A549 (cell line): ENCODE measurements around the gene EPB41L4A. TPM values are rescaled to one million over a fixed set of nuclear protein-coding genes. Genes with fewer than 3 reads are reported as not detected.

Experiments used
- ATAC-seq, 2 experiments: fragments of 200-7000 bp in 1 of 2; fragments of >200 bp in 1 of 2; cut with Nextera tagmentation in 1 of 2; cut with Tn5 transposase in 1 of 2; 3 replicates each; pipeline versions ENCODE4 v1.8.0 to v1.9.1; 2018 to 2020; ENCODE audit warnings: mild to moderate bottlenecking in 1 of 2, moderate library complexity in 1 of 2
- CTCF ChIA-PET: fragments of 300-600 bp; sonication (Branson Sonifier 250); formaldehyde crosslinking; extraction: SDS; loops from one replicate; lab custom pipeline; 2021; ENCODE audit warnings: antibody characterized with exemption, inconsistent platforms; lab: Yijun Ruan, JAX
- POLR2A ChIA-PET: fragments of 350-600 bp; formaldehyde crosslinking; extraction: SDS; loops from one replicate; lab custom pipeline; 2021; ENCODE audit warnings: antibody characterized with exemption, inconsistent platforms; lab: Yijun Ruan, JAX
- DNase-seq, 2 experiments: peaks; one replicate each; pipeline versions ENCODE4 v3.0.0 to v3.0.0-alpha.2; 2011 to 2016; ENCODE audit warnings: low read depth in 1 of 2, low spot score in 1 of 2
- FAIRE-seq: peaks from 2 replicates; lab custom pipeline; 2011; peaks lifted over from hg19 to GRCh38; lab: Jason Lieb, UNC
- H3K27ac ChIP-seq, 2 experiments: fragments of >200 bp; sonication (Bioruptor Twin); formaldehyde crosslinking; 3 replicates each; pipeline ENCODE4 v1.5.1; 2016 to 2017
- H3K4me1 ChIP-seq: fragments of >200 bp; sonication (Bioruptor Twin); formaldehyde crosslinking; 3 replicates; pipeline ENCODE4 v1.6.1; 2016
- H3K4me2 ChIP-seq: fragments of >200 bp; sonication (Bioruptor Twin); formaldehyde crosslinking; 3 replicates; pipeline ENCODE4 v1.6.1; 2016
- H3K4me3 ChIP-seq: fragments of >200 bp; sonication (Bioruptor Twin); formaldehyde crosslinking; 3 replicates; pipeline ENCODE4 v1.5.1; 2016
- H3K9me3 ChIP-seq: fragments of >200 bp; sonication (Bioruptor Twin); formaldehyde crosslinking; 3 replicates; pipeline ENCODE4 v1.6.1; 2016
- BHLHE40 ChIP-seq: IDR thresholded peaks from 2 replicates; pipeline ENCODE4 v1.6.1; 2012; ENCODE audit warnings: low read depth, low read length, inconsistent platforms
- CBX2 ChIP-seq: fragments of 200-600 bp; sonication (generic); IDR thresholded peaks from 2 replicates; pipeline ENCODE4 v1.6.1; 2016; ENCODE audit warnings: low read depth, mild to moderate bottlenecking, borderline replicate concordance
- CEBPB ChIP-seq, 2 experiments: fragments of >200 bp in 1 of 2; sonication (Bioruptor Twin) in 1 of 2; formaldehyde crosslinking in 1 of 2; IDR thresholded peaks; 2 replicates each; pipeline ENCODE4 v1.6.1; 2012 to 2016
- CTCF ChIP-seq: fragments of >200 bp; sonication (Bioruptor Twin); formaldehyde crosslinking; IDR thresholded peaks from 3 replicates; pipeline ENCODE4 v1.5.1; 2016
- E2F6 ChIP-seq: IDR thresholded peaks from 2 replicates; pipeline ENCODE4 v1.6.1; 2012; ENCODE audit warnings: low read depth, borderline replicate concordance
- EP300 ChIP-seq, 2 experiments: fragments of >200 bp; sonication (Bioruptor Twin); formaldehyde crosslinking; IDR thresholded peaks; 2 replicates in 1 of 2; 3 replicates in 1 of 2; pipeline ENCODE4 v1.6.1; 2016 to 2017
- FOSB ChIP-seq: fragments of 250-450 bp; sonication (Bioruptor Pico); IDR thresholded peaks from 2 replicates; pipeline ENCODE4 v1.5.0; 2020; ENCODE audit warnings: mild to moderate bottlenecking, moderate library complexity
- FOSL2 ChIP-seq, 2 experiments: fragments of 450-650 bp in 1 of 2; fragments of >200 bp in 1 of 2; sonication (Bioruptor Twin) in 1 of 2; formaldehyde crosslinking; IDR thresholded peaks; 2 replicates each; pipeline versions ENCODE4 v1.5.0 to v1.6.1; 2016 to 2020; ENCODE audit warnings: mild to moderate bottlenecking in 1 of 2, moderate library complexity in 1 of 2
- FOXS1 ChIP-seq: fragments of 250-450 bp; sonication (Bioruptor Pico); IDR thresholded peaks from 2 replicates; pipeline ENCODE4 v1.5.0; 2020; ENCODE audit warnings: mild to moderate bottlenecking, moderate library complexity
- GATA3 ChIP-seq: IDR thresholded peaks from 2 replicates; pipeline ENCODE4 v1.6.1; 2012; ENCODE audit warnings: borderline replicate concordance
- HDAC2 ChIP-seq: fragments of 200-600 bp; sonication (generic); IDR thresholded peaks from 2 replicates; pipeline ENCODE4 v1.6.1; 2016
- HES2 ChIP-seq: fragments of >200 bp; sonication (Bioruptor Twin); formaldehyde crosslinking; IDR thresholded peaks from 2 replicates; pipeline ENCODE4 v1.6.1; 2016
- HEYL ChIP-seq: fragments of 250-450 bp; sonication (Bioruptor Pico); IDR thresholded peaks from 2 replicates; pipeline ENCODE4 v1.8.0; 2021; ENCODE audit warnings: mild to moderate bottlenecking, moderate library complexity
- HOXA7 ChIP-seq: fragments of 250-450 bp; sonication (Bioruptor Pico); IDR thresholded peaks from 2 replicates; pipeline ENCODE4 v1.5.0; 2020; ENCODE audit warnings: mild to moderate bottlenecking, moderate library complexity
- JUN ChIP-seq, 2 experiments: fragments of >200 bp; sonication (Bioruptor Twin); formaldehyde crosslinking; IDR thresholded peaks; 2 replicates in 1 of 2; 3 replicates in 1 of 2; pipeline ENCODE4 v1.6.1; 2016 to 2017
- JUNB ChIP-seq: fragments of >200 bp; sonication (Bioruptor Twin); formaldehyde crosslinking; IDR thresholded peaks from 2 replicates; pipeline ENCODE4 v1.6.1; 2016
- KDM5A ChIP-seq: fragments of 200-600 bp; sonication (generic); IDR thresholded peaks from 2 replicates; pipeline ENCODE4 v1.6.1; 2016; ENCODE audit warnings: antibody characterized with exemption, mild to moderate bottlenecking
- MAFK ChIP-seq: fragments of 450-650 bp; IDR thresholded peaks from 2 replicates; pipeline ENCODE4 v1.6.1; 2014; ENCODE audit not compliant: partially characterized antibody
- MAZ ChIP-seq: fragments of 150-350 bp; IDR thresholded peaks from 2 replicates; pipeline ENCODE4 v1.6.1; 2014; ENCODE audit warnings: antibody characterized with exemption, low read depth, low read length, borderline replicate concordance
- NPAS2 ChIP-seq: fragments of 250-450 bp; sonication (Bioruptor Pico); IDR thresholded peaks from 2 replicates; pipeline ENCODE4 v1.8.0; 2022; ENCODE audit warnings: mild to moderate bottlenecking, moderate library complexity, borderline replicate concordance
- NR3C1 ChIP-seq: fragments of >200 bp; sonication (Bioruptor Twin); formaldehyde crosslinking; IDR thresholded peaks from 3 replicates; pipeline ENCODE4 v1.6.1; 2017
- POLR2AphosphoS2 ChIP-seq: conservative IDR thresholded peaks from 2 replicates; pipeline ENCODE4 v1.6.1; 2012; ENCODE audit warnings: low read length, improper control_type of control experiment, inconsistent platforms
- RCOR1 ChIP-seq: fragments of 150-350 bp; IDR thresholded peaks from 2 replicates; pipeline ENCODE4 v1.6.1; 2014; ENCODE audit warnings: antibody characterized with exemption, low read length, low read depth
- RFX5 ChIP-seq: fragments of 450-650 bp; IDR thresholded peaks from 2 replicates; pipeline ENCODE4 v1.7.1; 2014; ENCODE audit warnings: antibody characterized with exemption, mild to moderate bottlenecking, moderate library complexity
- SMC3 ChIP-seq: fragments of >200 bp; sonication (Bioruptor Twin); formaldehyde crosslinking; IDR thresholded peaks from 3 replicates; pipeline ENCODE4 v1.6.1; 2018; ENCODE audit warnings: inconsistent platforms
- TFCP2L1 ChIP-seq: fragments of 250-450 bp; sonication (Bioruptor Pico); IDR thresholded peaks from 2 replicates; pipeline ENCODE4 v1.5.0; 2021; ENCODE audit warnings: mild to moderate bottlenecking
- USF2 ChIP-seq: fragments of 450-650 bp; IDR thresholded peaks from 2 replicates; pipeline ENCODE4 v1.6.1; 2014; ENCODE audit warnings: antibody characterized with exemption
- ZC3H11A ChIP-seq: fragments of 450-650 bp; IDR thresholded peaks from 2 replicates; pipeline ENCODE4 v1.6.1; 2014; ENCODE audit warnings: antibody characterized with exemption, mild to moderate bottlenecking
- ZSCAN20 ChIP-seq: fragments of 250-450 bp; sonication (Bioruptor Pico); IDR thresholded peaks from 2 replicates; pipeline ENCODE4 v1.8.0; 2022; ENCODE audit warnings: mild to moderate bottlenecking, moderate library complexity
- WGBS: methylation state at CpG from one replicate; pipeline ENCODE4 v1.1.6; 2017; ENCODE audit errors: missing lambda C conversion rate; 5-methylcytosine and 5-hydroxymethylcytosine counted together
- polyA plus RNA-seq, 4 experiments: library from polyadenylated mRNA; depleted of rRNA in 3 of 4; stranded (reverse); fragments of >200 nt; fragmentation: RNase III in 1 of 4; extraction: RNeasy Plus Mini Kit Qiagen cat#74134 plus additional on column Dnase treatment in 1 of 4; gene quantifications; 2 replicates in 3 of 4; 3 replicates in 1 of 4; pipeline ENCODE4 v1.2.3, GENCODE V29; 2011 to 2017

The EPB41L4A gene
- polyA plus RNA-seq, 2 of the 4 experiments (the other 2 are of a cell fraction) = 1.3 to 4.4 TPM

- no peak overlapping the region for H3K4me2 ChIP-seq
- no peaks in the 10 kb centered on the region for H3K4me1 ChIP-seq
- ChIA-PET CTCF (interaction anchor here (0.6 to 1.3 kb wide), 2 partner anchors 87 to 261 kb away, joined by 3 to 4 read pairs; no protein-coding TSS in a partner anchor), POLR2A (no interaction called here)
- TF ChIP-seq NR3C1 = no peak
- TF ChIP-seq RCOR1 = no peak
- TF ChIP-seq ZSCAN20 (CRISPR knock-in tag) = no peak
- TF ChIP-seq POLR2AphosphoS2 = no peak
- TF ChIP-seq BHLHE40 = no peak
- no peak for TF ChIP-seq SMC3
- TF ChIP-seq FOXS1 (CRISPR knock-in tag) = no peak
- TF ChIP-seq HES2 = no peak
- TF ChIP-seq HOXA7 (CRISPR knock-in tag) = no peak
- TF ChIP-seq CBX2 = no peak
- TF ChIP-seq FOSB (CRISPR knock-in tag) = no peak
- no peak for TF ChIP-seq CTCF
- TF ChIP-seq MAZ = no peak
- no peak for TF ChIP-seq RFX5
- TF ChIP-seq HEYL = no peak
- TF ChIP-seq KDM5A = no peak
- TF ChIP-seq CEBPB (IDR thresholded peaks at IDR 0.05) = no peak
- TF ChIP-seq USF2 = no peak
- TF ChIP-seq MAFK = no peak
- TF ChIP-seq E2F6 = no peak
- 71% methylated on average over 5 of the region's 5 CpGs for WGBS
- DNase-seq (no peak), ATAC-seq (no peak), FAIRE-seq (no peak)
- H3K4me3 ChIP-seq = no peak overlapping the region
- no peak overlapping the region for H3K27ac ChIP-seq
- no peaks in the 10 kb centered on the region for H3K9me3 ChIP-seq
Observed at GRCh38 chr5:112279082-112279481, 140.0 kb downstream of the EPB41L4A start.

- POLR2A ChIA-PET = no interaction called here
- no peak for FAIRE-seq
- CTCF ChIA-PET = no interaction called here
- Histone ChIP-seq H3K4me3 (no peak overlapping the region), H3K4me2 (no peak overlapping the region), H3K27ac (no peak overlapping the region), H3K4me1 (no peaks in the 10 kb centered on the region), H3K9me3 (no peaks in the 10 kb centered on the region)
- peak in 1 of 2 experiments; percentile 43; a peak in 1 of 6 replicates for ATAC-seq
- WGBS = 48% methylated on average over 4 of the region's 4 CpGs
- peak in 1 of 2 experiments; percentile 3 for DNase-seq
- TF ChIP-seq JUN (IDR thresholded peaks at IDR 0.05) = no peak
- TF ChIP-seq GATA3 = no peak
- no peak for TF ChIP-seq CTCF
- TF ChIP-seq EP300 (IDR thresholded peaks at IDR 0.05) = no peak
- TF ChIP-seq JUNB = no peak
- TF ChIP-seq ZC3H11A = no peak
- no peak for TF ChIP-seq HES2
- no peak for TF ChIP-seq FOSL2 (IDR thresholded peaks at IDR 0.05)
- TF ChIP-seq FOSL2 (CRISPR knock-in tag; IDR thresholded peaks at IDR 0.05) = no peak
- TF ChIP-seq HDAC2 = no peak
- no peak for TF ChIP-seq NPAS2 (CRISPR knock-in tag)
- TF ChIP-seq TFCP2L1 (CRISPR knock-in tag) = no peak
- no peak for TF ChIP-seq E2F6
- TF ChIP-seq, all 56 proteins: peak for 0
Observed at GRCh38 chr5:112276991-112277390, 142.1 kb downstream of the EPB41L4A start.
